Erythroblast (primary cell): Measurements from ENCODE around the gene ECI1.
"Not testable (repeated sequence)": the region's sequence is repeated elsewhere in the genome, so short reads cannot be mapped to it uniquely, and the experiment has no call there.

Source experiments
- GATA1 ChIP-seq: IDR thresholded peaks from 2 replicates; pipeline ENCODE4 v1.6.1; 2011; ENCODE audit warnings: low read depth, mild to moderate bottlenecking, control low read depth, low read length, moderate library complexity
- POLR2A ChIP-seq: IDR thresholded peaks from 2 replicates; pipeline ENCODE4 v1.6.1; 2011; ENCODE audit warnings: mild to moderate bottlenecking, low read length

DNA sequence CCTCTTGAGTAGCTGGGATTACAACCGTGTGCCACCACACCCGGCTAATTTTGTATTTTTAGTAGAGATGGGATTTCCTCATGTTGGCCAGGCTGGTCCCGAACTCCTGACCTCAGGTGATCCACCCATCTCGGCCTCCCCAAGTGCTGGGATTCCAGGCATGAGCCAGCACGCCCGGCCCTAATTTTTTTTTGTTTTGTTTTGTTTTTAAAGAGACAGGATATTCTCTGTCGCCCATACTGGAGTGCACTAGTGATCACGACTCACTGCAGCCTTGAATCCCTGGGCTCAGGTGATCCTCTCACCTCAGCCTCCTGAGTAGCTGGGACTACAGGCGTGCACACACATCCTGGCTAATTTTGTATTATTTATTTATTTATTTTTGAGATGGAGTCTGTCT lies 11.1 kb downstream of the ECI1 start:
- not testable (repeated sequence) for TF ChIP-seq POLR2A, GATA1
